GM21360 (cell line): ENCODE measurements around the gene CCNY.

Experiments
- ATAC-seq: cut with Tn5 transposase; IDR thresholded peaks from one replicate; pipeline ENCODE4 v1.9.1; 2021; ENCODE audit warnings: mild to moderate bottlenecking, moderate library complexity; ENCODE audit not compliant: unreplicated experiment

The CCNY gene

GRCh38 chr10:35574924-35575352 lies 238.6 kb downstream of the CCNY start:
- ATAC-seq, result no peak

- no peak for ATAC-seq
Observed at GRCh38 chr10:35575640-35576039, 239.3 kb downstream of the CCNY start.

GRCh38 chr10:35576730-35577129 lies 240.4 kb downstream of the CCNY start:
- no peak for ATAC-seq

DNA sequence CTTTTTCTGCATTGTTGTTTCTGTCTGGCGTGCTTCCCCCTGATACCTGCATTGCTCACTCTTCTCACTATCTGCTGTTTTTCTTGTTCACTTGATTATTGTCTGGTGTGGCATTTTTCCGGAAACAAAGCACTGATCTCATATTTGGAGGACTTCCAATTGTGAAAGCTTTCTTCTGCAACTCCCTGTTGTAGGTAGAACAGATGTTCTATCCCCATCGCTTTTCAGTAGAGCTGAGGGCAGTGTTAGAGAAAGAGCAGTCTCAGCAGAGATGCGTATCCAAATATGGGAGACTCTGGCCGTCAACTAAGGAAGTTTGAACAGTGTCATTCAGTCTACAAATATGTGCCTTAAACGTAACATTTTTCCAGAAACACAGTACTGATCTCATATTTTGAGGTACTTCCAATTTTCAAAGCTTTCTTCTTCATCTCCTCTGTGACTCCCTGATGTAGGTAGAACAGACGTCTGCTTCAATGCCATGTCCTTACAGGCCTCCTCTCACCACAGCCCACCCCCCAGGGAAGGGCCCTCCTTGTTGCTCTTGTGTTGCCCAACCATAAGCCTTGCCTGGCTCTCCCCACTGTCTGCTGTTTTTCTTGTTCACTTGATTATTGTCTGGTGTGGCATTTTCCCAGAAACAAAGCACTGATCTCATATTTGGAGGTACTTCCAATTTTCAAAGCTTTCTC lies 241.8 kb downstream of the CCNY start:
- ATAC-seq, result no peak

DNA sequence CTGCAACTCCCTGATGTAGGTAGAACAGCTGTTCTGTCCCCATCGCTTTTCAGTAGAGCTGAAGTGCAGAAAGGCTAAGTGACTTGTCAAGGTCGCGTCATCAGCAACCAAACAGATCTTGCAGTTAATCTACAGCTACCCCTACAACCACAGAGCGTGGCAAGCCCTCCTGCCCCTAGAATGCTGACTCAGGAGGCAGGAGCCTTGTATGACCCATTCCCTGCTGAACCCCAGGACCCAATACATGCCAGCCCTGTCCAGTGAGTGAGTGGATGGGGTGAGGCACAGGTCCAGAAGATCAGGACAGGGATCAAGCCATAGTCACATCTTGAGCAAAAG lies 242.3 kb downstream of the CCNY start:
- no peak for ATAC-seq

- ATAC-seq, result no peak
Observed at GRCh38 chr10:35579116-35579515, 242.8 kb downstream of the CCNY start.

- ATAC-seq, result no peak
Observed at GRCh38 chr10:35579726-35580422, 243.6 kb downstream of the CCNY start.

DNA sequence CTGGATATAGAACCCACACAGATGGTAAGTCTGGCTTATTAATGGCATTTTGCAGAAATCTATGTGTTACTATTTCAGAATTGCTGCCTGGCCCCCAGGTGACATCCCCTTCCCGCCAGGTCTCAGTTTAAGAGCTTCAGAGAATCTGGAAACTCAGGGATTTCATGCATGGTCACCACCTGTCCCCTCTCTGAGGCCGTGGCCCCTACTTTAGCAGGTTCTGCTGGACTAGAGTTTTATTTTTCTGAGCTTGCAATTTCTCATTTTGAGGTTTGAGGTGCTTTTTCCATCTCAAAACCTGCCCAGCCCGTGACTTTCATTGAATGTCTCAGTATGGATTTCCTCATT lies 244.1 kb downstream of the CCNY start:
- no peak for ATAC-seq

- no peak for ATAC-seq
Observed at GRCh38 chr10:35581655-35582054, 245.3 kb downstream of the CCNY start.

DNA sequence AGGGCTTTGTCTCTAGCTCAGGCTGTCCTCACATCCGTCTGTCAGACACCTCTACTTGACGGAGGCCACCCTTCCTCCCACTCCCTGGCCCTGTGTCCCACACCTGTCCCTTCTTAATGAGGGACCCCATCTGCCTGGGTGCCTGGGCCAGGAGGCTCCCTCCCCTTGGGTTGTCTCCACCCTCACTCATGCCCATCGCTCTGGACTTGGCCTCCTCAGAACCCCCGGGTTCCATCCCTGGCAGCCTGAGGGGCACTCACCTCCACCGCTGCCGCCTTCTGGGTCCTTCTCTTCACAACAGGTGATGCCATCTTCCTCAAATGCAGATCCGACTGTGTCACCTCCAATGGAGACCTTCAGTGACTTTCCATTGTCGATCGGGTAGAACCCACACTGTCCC lies 248.6 kb downstream of the CCNY start:
- ATAC-seq, result no peak

DNA sequence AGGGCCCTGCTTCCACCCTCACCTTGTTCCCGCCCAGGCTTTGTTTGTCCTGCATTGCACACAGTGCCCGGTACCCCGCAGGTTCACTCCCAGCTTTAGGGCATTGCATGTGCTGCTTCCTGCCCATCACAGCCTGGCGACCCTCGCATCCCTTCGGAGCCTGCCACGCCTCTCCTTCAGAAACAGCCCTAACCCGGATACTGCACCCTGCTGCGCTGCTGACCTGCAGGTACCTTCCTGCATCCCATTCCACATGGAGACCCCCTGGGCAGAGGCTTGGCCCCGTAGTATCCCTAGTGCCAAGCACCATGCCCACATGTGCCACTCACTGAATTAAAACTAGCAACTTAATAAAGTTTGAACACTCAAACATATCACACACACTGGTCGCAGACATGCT lies 249.0 kb downstream of the CCNY start:
- no peak for ATAC-seq

DNA sequence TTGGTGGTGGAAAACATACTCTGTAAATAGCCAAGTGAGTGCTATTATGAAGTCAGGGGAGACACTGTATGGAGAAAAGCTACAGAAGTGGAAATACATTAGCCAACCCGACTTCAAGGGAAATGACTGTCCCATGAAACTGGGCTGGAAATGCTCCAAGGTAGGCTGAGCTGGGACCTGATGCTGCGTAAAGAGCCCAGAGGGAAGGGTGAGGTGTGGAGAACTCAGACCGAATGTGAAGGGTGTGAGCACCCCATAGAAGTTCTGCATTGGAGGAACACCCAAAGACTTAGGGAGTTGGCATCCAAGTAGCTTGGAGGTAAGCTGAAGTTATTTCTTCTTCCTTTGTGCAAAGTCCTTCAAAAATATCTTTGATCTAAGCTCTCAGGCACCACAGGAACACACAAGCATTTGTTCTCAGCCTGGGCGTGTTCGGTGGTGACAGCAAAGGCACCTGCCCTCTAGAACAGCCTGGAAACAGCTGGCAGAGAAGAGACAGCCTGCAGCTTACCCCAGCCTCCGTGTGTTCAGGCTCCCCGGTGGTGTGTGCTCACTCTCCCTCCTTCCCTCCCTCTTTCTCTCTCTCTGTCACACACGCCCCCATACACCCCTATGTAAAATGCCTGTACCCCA lies 249.7 kb downstream of the CCNY start:
- ATAC-seq, result no peak

DNA sequence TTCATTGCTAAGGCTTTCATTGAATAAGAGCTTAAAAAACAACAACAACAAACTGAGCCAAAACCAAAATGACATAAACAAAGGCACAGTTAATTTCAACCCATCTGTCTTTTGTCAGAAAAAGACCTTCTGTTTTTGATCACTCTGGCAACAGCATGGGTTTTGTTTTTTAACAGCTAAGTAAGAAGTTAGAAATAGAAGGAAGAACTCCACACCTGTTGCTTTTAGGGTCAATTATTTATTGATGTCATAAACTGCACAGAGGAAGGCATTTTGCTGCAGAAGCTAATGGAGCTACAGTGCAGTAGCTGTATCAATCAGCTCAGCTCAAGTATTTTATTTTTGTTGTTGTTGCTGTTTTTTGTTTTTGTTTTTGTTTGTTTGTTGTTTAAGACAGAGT lies 252.5 kb downstream of the CCNY start:
- no peak for ATAC-seq

- no peak for ATAC-seq
Observed at GRCh38 chr10:35592441-35592840, 256.1 kb downstream of the CCNY start.

GRCh38 chr10:35594115-35595079 lies 258.1 kb downstream of the CCNY start:
- no peak for ATAC-seq

DNA sequence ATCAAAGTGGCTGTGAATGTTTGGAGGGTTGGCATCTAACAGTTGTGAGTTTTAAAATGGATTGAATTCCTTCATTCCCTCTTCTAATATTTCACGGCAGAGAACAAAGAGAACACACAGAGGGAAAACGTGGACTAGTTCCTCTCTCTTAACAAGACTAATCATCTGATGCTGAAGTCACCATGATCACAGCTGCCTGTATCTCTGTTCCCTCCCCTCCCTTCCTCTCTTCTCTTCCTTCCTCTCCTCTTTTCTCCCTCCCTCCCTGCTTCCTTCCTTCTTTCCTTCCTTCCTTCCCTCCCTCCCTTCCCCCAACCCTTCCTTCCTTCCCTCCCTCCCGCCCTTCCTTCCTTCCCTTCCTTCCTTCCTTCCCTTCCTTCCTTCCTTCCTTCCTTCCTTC lies 258.8 kb downstream of the CCNY start:
- no peak for ATAC-seq

GRCh38 chr10:35598379-35598778 lies 262.1 kb downstream of the CCNY start:
- no peak for ATAC-seq

- no peak for ATAC-seq
Observed at GRCh38 chr10:35600193-35600592, 263.9 kb downstream of the CCNY start.

DNA sequence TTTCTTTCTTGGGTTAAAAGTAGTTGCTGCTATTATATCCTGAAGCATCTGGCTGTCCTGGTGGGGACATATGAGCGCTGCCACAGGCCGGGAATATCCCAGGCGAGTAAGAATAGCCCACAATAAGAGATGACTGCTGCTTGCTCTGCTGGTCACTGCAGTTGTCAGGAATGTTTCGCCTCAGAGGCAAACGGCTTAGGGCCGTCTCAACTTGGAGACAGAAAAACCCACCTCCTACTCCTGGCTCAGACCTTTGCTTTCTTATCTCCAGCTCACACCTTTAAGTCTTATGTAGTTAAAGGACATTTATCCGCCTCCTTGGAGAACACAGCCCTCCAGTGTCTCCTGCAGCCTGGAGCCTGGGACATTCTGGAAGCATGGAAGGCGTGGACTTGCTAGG lies 268.9 kb downstream of the CCNY start, which contains the start of gene GJD4:
GJD4 (plus strand) TSS at position 151 of the 400 bp plus-strand sequence; CDS start at position 378, 227 bp downstream.
- no peak for ATAC-seq

GRCh38 chr10:35606430-35606829 lies 270.1 kb downstream of the CCNY start:
- ATAC-seq, result no peak
